GM18499 (cell line): ENCODE results near the gene FARP2.
"Not testable (repeated sequence)": the region's sequence is repeated elsewhere in the genome, so short reads cannot be mapped to it uniquely, and the experiment has no call there.

Source experiments
- ATAC-seq: cut with Tn5 transposase; IDR thresholded peaks from one replicate; pipeline ENCODE4 v1.9.1; 2021; ENCODE audit warnings: moderate number of reproducible peaks; ENCODE audit not compliant: insufficient read depth, unreplicated experiment

FARP2 gene

GRCh38 chr2:241399941-241400922 is 44.1 kb downstream of the FARP2 start:
- ATAC-seq: no peak

- no peak for ATAC-seq
Observed at GRCh38 chr2:241408849-241409248, 52.8 kb downstream of the FARP2 start.

GRCh38 chr2:241410739-241411176 is 54.7 kb downstream of the FARP2 start:
- no peak for ATAC-seq

- no peak for ATAC-seq
Observed at GRCh38 chr2:241412144-241412543, 56.1 kb downstream of the FARP2 start.

GRCh38 chr2:241413501-241413900 is 57.4 kb downstream of the FARP2 start:
- ATAC-seq: not testable (repeated sequence)

- ATAC-seq: no peak
Observed at GRCh38 chr2:241413929-241414580, 58.0 kb downstream of the FARP2 start.

GRCh38 chr2:241415196-241415595 is 59.1 kb downstream of the FARP2 start:
- ATAC-seq: no peak

- no peak for ATAC-seq
Observed at GRCh38 chr2:241417626-241418025, 61.5 kb downstream of the FARP2 start.

GRCh38 chr2:241421330-241421729 is 65.2 kb downstream of the FARP2 start:
- no peak for ATAC-seq

- ATAC-seq: not testable (repeated sequence)
Observed at GRCh38 chr2:241421942-241422341, 65.9 kb downstream of the FARP2 start.

- no peak for ATAC-seq
Observed at GRCh38 chr2:241422350-241422749, 66.3 kb downstream of the FARP2 start.

- not testable (repeated sequence) for ATAC-seq
Observed at GRCh38 chr2:241423489-241423888, 67.4 kb downstream of the FARP2 start.

GRCh38 chr2:241425368-241425767 is 69.3 kb downstream of the FARP2 start:
- ATAC-seq: no peak

GRCh38 chr2:241430178-241430577 is 74.1 kb downstream of the FARP2 start:
- no peak for ATAC-seq

- ATAC-seq: no peak
Observed at GRCh38 chr2:241432824-241433448, 76.9 kb downstream of the FARP2 start.

- no peak for ATAC-seq
Observed at GRCh38 chr2:241437179-241437578, 81.1 kb downstream of the FARP2 start.

- no peak for ATAC-seq
Observed at GRCh38 chr2:241441492-241441891, 85.4 kb downstream of the FARP2 start.

- no peak for ATAC-seq
Observed at GRCh38 chr2:241443486-241444223, 87.6 kb downstream of the FARP2 start.

- ATAC-seq: no peak
Observed at GRCh38 chr2:241445426-241445825, 89.3 kb downstream of the FARP2 start.

GRCh38 chr2:241450092-241450491 is 94.0 kb downstream of the FARP2 start:
- ATAC-seq: not testable (repeated sequence)
